Left ventricle myocardium superior (tissue), 1 donor: ENCODE measurements around the gene LSM11. TPM values are rescaled to one million over a fixed set of nuclear protein-coding genes. Genes with fewer than 3 reads are reported as not detected.

Experiments used
- ATAC-seq: fragments of 200-7000 bp; cut with Tn5 transposase; one replicate; pipeline ENCODE4 v1.9.1; 2020; ENCODE audit warnings: mild to moderate bottlenecking, moderate library complexity
- DNase-seq: peaks from one replicate; pipeline ENCODE4 v3.0.0-alpha.2; 2020
- intact Hi-C: fragments of 100-400 bp; cut with micrococcal nuclease; formaldehyde crosslinking; loops from one replicate; pipeline ENCODE4 v1.11.0; 2022
- total RNA-seq: library from RNA; stranded (reverse); fragmentation: NEBNext Ultra II Directional; extraction: Animal tissue kit (Norgen Biotek cat#: 25700); gene quantifications from one replicate; pipeline ENCODE4 v1.2.1, GENCODE V29; 2021
- donor health status: DM: no; HTN: yes; CAD: no; lungs with severe emphysema.

The LSM11 gene
- total RNA-seq, 1 donor from 2014 or later: 1.7 TPM

GRCh38 chr5:157761690-157762621, 18.4 kb downstream of the LSM11 start:
- ATAC-seq: peak; percentile 84
- intact Hi-C loops: no loop called here
- no peak for DNase-seq

GRCh38 chr5:157764531-157764930, 21.0 kb downstream of the LSM11 start:
- ATAC-seq (no peak), DNase-seq (no peak)
- intact Hi-C loops: no loop called here

- ATAC-seq (no peak), DNase-seq (no peak)
- intact Hi-C loops: no loop called here
These were observed 22.9 kb downstream of the LSM11 start for GRCh38 chr5:157766442-157766841.

GRCh38 chr5:157766902-157767301, 23.4 kb downstream of the LSM11 start:
- intact Hi-C loops: no loop called here
- ATAC-seq (peak; percentile 32), DNase-seq (no peak)

GRCh38 chr5:157767689-157768088, 24.2 kb downstream of the LSM11 start:
- ATAC-seq: no peak
- DNase-seq: no peak
- intact Hi-C loops: no loop called here

- DNase-seq: no peak
These were observed 27.2 kb downstream of the LSM11 start for GRCh38 chr5:157770665-157771064.

GRCh38 chr5:157772127-157772526, 28.6 kb downstream of the LSM11 start:
- intact Hi-C loops: no loop called here
- ATAC-seq: no peak
- no peak for DNase-seq

More at GRCh38 chr5:157770665-157771064, 27.2 kb downstream of the LSM11 start:
- ATAC-seq: no peak
- intact Hi-C loops: no loop called here

- ATAC-seq (no peak), DNase-seq (no peak)
- intact Hi-C loops: no loop called here
These were observed 34.8 kb downstream of the LSM11 start for GRCh38 chr5:157778121-157778805.

GRCh38 chr5:157779221-157779620, 35.7 kb downstream of the LSM11 start:
- DNase-seq: no peak
- ATAC-seq: no peak
- intact Hi-C loops: no loop called here

- DNase-seq (no peak), ATAC-seq (no peak)
- intact Hi-C loops: no loop called here
These were observed 42.3 kb downstream of the LSM11 start for GRCh38 chr5:157785801-157786200.

- DNase-seq (no peak), ATAC-seq (no peak)
- intact Hi-C loops: no loop called here
These were observed 49.8 kb downstream of the LSM11 start for GRCh38 chr5:157793301-157793700.

GRCh38 chr5:157799578-157799977, 56.1 kb downstream of the LSM11 start:
- DNase-seq (no peak), ATAC-seq (no peak)
- intact Hi-C loops: no loop called here

GRCh38 chr5:157800137-157800536, 56.6 kb downstream of the LSM11 start:
- intact Hi-C loops: no loop called here
- no peak for ATAC-seq
- no peak for DNase-seq

- ATAC-seq (no peak), DNase-seq (no peak)
- intact Hi-C loops: no loop called here
These were observed 59.2 kb downstream of the LSM11 start for GRCh38 chr5:157802736-157803135.

- DNase-seq: no peak
- no peak for ATAC-seq
- intact Hi-C loops: no loop called here
These were observed 64.5 kb downstream of the LSM11 start for GRCh38 chr5:157808043-157808442.

Other genes starting within 250 kb of the LSM11 start
- gene ADAM19, start 167.9 kb upstream of the LSM11 start, total RNA-seq: 9.3 TPM
- gene SOX30, start 91.3 kb upstream of the LSM11 start, total RNA-seq: not detected
- gene C5orf52, start 72.2 kb upstream of the LSM11 start, total RNA-seq: not detected
- gene THG1L, start 12.3 kb upstream of the LSM11 start, total RNA-seq: 5.3 TPM
- gene CLINT1, start 115.4 kb downstream of the LSM11 start, total RNA-seq: 51.9 TPM